GM12878 (cell line): ENCODE results near the gene C15orf61. TPM values are rescaled to one million over a fixed set of nuclear protein-coding genes. Genes with fewer than 3 reads are reported as not detected.

Source experiments
- GATAD2B ChIP-seq: fragments of 450-650 bp; conservative IDR thresholded peaks from 2 replicates; pipeline ENCODE4 v1.6.1; 2017; ENCODE audit warnings: low read depth, mild to moderate bottlenecking, moderate library complexity
- MTA2 ChIP-seq: fragments of 450-650 bp; IDR thresholded peaks from 2 replicates; pipeline ENCODE4 v1.6.1; 2016; ENCODE audit warnings: low read depth, mild to moderate bottlenecking, moderate library complexity
- NR2F1 ChIP-seq: fragments of 450-650 bp; conservative IDR thresholded peaks from 2 replicates; pipeline ENCODE4 v1.6.1; 2017; ENCODE audit warnings: mild to moderate bottlenecking
- PAX5 ChIP-seq: IDR thresholded peaks from 2 replicates; pipeline ENCODE4 v1.6.1; 2011; ENCODE audit warnings: low read depth, low read length, borderline replicate concordance
- PML ChIP-seq: IDR thresholded peaks from 2 replicates; pipeline ENCODE4 v1.6.1; 2012; ENCODE audit warnings: low read length, inconsistent platforms
- ZBTB40 ChIP-seq: fragments of 450-650 bp; IDR thresholded peaks from 2 replicates; pipeline ENCODE4 v1.6.1; 2016; ENCODE audit warnings: mild to moderate bottlenecking, moderate library complexity, borderline replicate concordance
- polyA plus RNA-seq, 11 experiments: library from polyadenylated mRNA; depleted of rRNA in 4 of 11; unstranded in 6 of 11; stranded (reverse) in 5 of 11; fragments of >200 nt; fragmentation: Nextera tagmentation in 4 of 11; fragmentation: Illumina TruSeq in 1 of 11; extraction: Ambion mirVana in 4 of 11; extraction: Trizol in 1 of 11; gene quantifications; 1 replicate in 1 of 11; 2 replicates in 10 of 11; pipeline versions ENCODE4 v1.2.1 to v1.2.3, GENCODE V29; 2011 to 2016; ENCODE audit warnings: inconsistent platforms in 2 of 11, missing spikeins in 2 of 11, low read depth in 1 of 11
- total RNA-seq, 4 experiments: library from RNA; depleted of rRNA in 3 of 4; stranded (reverse); fragments of >200 nt in 3 of 4; fragmentation: Illumina TruSeq in 1 of 4; extraction: Trizol in 1 of 4; gene quantifications; 2 replicates each; pipeline versions ENCODE4 v1.2.1 to v1.2.3, GENCODE V29; 2013 to 2021
- TF ChIP-seq, protein P1 (sequence below): IDR thresholded peaks from 2 replicates; pipeline ENCODE4 v1.6.1; 2012; ENCODE audit warnings: mild to moderate bottlenecking, low read depth, low read length
- TF ChIP-seq, protein P2 (sequence below): fragments of 450-650 bp; IDR thresholded peaks from 2 replicates; pipeline ENCODE4 v1.6.1; 2017; ENCODE audit warnings: borderline replicate concordance
- TF ChIP-seq, protein P3 (sequence below): fragments of 150-350 bp; IDR thresholded peaks from 2 replicates; pipeline ENCODE4 v1.6.1; 2014; ENCODE audit warnings: mild to moderate bottlenecking, low read depth, low read length

C15orf61 gene
- total and polyA plus RNA-seq, 10 of the 15 experiments (the other 5 are each of a cell fraction or from before 2014, with no cell fraction given): 1.4 to 8.7 (median 4.3) TPM

- TF ChIP-seq ZBTB40: no peak
- TF ChIP-seq, protein P1, sequence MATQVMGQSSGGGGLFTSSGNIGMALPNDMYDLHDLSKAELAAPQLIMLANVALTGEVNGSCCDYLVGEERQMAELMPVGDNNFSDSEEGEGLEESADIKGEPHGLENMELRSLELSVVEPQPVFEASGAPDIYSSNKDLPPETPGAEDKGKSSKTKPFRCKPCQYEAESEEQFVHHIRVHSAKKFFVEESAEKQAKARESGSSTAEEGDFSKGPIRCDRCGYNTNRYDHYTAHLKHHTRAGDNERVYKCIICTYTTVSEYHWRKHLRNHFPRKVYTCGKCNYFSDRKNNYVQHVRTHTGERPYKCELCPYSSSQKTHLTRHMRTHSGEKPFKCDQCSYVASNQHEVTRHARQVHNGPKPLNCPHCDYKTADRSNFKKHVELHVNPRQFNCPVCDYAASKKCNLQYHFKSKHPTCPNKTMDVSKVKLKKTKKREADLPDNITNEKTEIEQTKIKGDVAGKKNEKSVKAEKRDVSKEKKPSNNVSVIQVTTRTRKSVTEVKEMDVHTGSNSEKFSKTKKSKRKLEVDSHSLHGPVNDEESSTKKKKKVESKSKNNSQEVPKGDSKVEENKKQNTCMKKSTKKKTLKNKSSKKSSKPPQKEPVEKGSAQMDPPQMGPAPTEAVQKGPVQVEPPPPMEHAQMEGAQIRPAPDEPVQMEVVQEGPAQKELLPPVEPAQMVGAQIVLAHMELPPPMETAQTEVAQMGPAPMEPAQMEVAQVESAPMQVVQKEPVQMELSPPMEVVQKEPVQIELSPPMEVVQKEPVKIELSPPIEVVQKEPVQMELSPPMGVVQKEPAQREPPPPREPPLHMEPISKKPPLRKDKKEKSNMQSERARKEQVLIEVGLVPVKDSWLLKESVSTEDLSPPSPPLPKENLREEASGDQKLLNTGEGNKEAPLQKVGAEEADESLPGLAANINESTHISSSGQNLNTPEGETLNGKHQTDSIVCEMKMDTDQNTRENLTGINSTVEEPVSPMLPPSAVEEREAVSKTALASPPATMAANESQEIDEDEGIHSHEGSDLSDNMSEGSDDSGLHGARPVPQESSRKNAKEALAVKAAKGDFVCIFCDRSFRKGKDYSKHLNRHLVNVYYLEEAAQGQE: no peak
- no peak for TF ChIP-seq NR2F1
- no peak for TF ChIP-seq GATAD2B
- no peak for TF ChIP-seq PML
- TF ChIP-seq, protein P2, sequence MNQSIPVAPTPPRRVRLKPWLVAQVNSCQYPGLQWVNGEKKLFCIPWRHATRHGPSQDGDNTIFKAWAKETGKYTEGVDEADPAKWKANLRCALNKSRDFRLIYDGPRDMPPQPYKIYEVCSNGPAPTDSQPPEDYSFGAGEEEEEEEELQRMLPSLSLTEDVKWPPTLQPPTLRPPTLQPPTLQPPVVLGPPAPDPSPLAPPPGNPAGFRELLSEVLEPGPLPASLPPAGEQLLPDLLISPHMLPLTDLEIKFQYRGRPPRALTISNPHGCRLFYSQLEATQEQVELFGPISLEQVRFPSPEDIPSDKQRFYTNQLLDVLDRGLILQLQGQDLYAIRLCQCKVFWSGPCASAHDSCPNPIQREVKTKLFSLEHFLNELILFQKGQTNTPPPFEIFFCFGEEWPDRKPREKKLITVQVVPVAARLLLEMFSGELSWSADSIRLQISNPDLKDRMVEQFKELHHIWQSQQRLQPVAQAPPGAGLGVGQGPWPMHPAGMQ: no peak
- no peak for TF ChIP-seq MTA2
- no peak for TF ChIP-seq PAX5
- TF ChIP-seq, protein P3, sequence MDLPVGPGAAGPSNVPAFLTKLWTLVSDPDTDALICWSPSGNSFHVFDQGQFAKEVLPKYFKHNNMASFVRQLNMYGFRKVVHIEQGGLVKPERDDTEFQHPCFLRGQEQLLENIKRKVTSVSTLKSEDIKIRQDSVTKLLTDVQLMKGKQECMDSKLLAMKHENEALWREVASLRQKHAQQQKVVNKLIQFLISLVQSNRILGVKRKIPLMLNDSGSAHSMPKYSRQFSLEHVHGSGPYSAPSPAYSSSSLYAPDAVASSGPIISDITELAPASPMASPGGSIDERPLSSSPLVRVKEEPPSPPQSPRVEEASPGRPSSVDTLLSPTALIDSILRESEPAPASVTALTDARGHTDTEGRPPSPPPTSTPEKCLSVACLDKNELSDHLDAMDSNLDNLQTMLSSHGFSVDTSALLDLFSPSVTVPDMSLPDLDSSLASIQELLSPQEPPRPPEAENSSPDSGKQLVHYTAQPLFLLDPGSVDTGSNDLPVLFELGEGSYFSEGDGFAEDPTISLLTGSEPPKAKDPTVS: no peak
Observed at GRCh38 chr15:67523330-67523729, 2.4 kb downstream of the C15orf61 start (continued).
